Colon (tissue), 2 donors: Measurements from ENCODE around the gene MAP3K21.

Experiments used
- FAIRE-seq: peaks from 2 replicates; lab custom pipeline; 2012; peaks lifted over from hg19 to GRCh38; lab: Jason Lieb, UNC
- donor health status: control.
- donor health status: control.

Gene MAP3K21

GRCh38 chr1:233359905-233360304 is 32.4 kb downstream of the MAP3K21 start:
- FAIRE-seq: peak; percentile 47

GRCh38 chr1:233360525-233361102 is 33.1 kb downstream of the MAP3K21 start:
- no peak for FAIRE-seq

- no peak for FAIRE-seq
These were observed 34.4 kb downstream of the MAP3K21 start for GRCh38 chr1:233361876-233362275.

GRCh38 chr1:233362743-233363142 is 35.2 kb downstream of the MAP3K21 start:
- FAIRE-seq: peak; percentile 5

GRCh38 chr1:233364026-233364425 is 36.5 kb downstream of the MAP3K21 start:
- no peak for FAIRE-seq

GRCh38 chr1:233364695-233365539 is 37.4 kb downstream of the MAP3K21 start:
- no peak for FAIRE-seq

- no peak for FAIRE-seq
These were observed 39.1 kb downstream of the MAP3K21 start for GRCh38 chr1:233366575-233366974.

- no peak for FAIRE-seq
These were observed 39.7 kb downstream of the MAP3K21 start for GRCh38 chr1:233367057-233367803.

GRCh38 chr1:233368106-233368788 is 40.7 kb downstream of the MAP3K21 start:
- FAIRE-seq: no peak

GRCh38 chr1:233368789-233369130 is 41.2 kb downstream of the MAP3K21 start:
- no peak for FAIRE-seq

GRCh38 chr1:233372218-233373120 is 44.9 kb downstream of the MAP3K21 start:
- no peak for FAIRE-seq

GRCh38 chr1:233373226-233373625 is 45.7 kb downstream of the MAP3K21 start:
- no peak for FAIRE-seq

- FAIRE-seq: no peak
These were observed 48.1 kb downstream of the MAP3K21 start for GRCh38 chr1:233375653-233376052.

- no peak for FAIRE-seq
These were observed 49.0 kb downstream of the MAP3K21 start for GRCh38 chr1:233376382-233377110.

- no peak for FAIRE-seq
These were observed 52.4 kb downstream of the MAP3K21 start for GRCh38 chr1:233379869-233380438.

GRCh38 chr1:233381806-233382205 is 54.3 kb downstream of the MAP3K21 start:
- FAIRE-seq: no peak

- no peak for FAIRE-seq
These were observed 56.5 kb downstream of the MAP3K21 start for GRCh38 chr1:233383984-233384383.

GRCh38 chr1:233386336-233386735 is 58.8 kb downstream of the MAP3K21 start:
- FAIRE-seq: no peak

- no peak for FAIRE-seq
These were observed 60.1 kb downstream of the MAP3K21 start for GRCh38 chr1:233387585-233387984.

GRCh38 chr1:233389169-233389568 is 61.6 kb downstream of the MAP3K21 start:
- no peak for FAIRE-seq
